Measurements from ENCODE around the gene CASP7. TPM values are rescaled to one million over a fixed set of nuclear protein-coding genes. Genes with fewer than 3 reads are reported as not detected.

Gene CASP7
- total and polyA plus RNA-seq, 10 of the 15 experiments (the other 5 are each of a cell fraction or from before 2014, with no cell fraction given): 23.7 to 34.4 (median 28.7) TPM

- ChIA-PET CTCF (interaction anchor here (0.8 to 2.1 kb wide), 4 partner anchors 9 to 373 kb away, joined by 3 to 7 read pairs (median 5); no protein-coding TSS in a partner anchor), POLR2A (no interaction called here), RAD21 (ENCODE audit: unreplicated experiment) (no interaction called here), SMC1A (ENCODE audit: uncharacterized antibody, unreplicated experiment) (interaction anchor here (0.5 to 1.2 kb wide), 4 partner anchors 9 to 833 kb away, joined by 3 to 6 read pairs (median 4); no protein-coding TSS in a partner anchor)
- intact Hi-C loops (cut with micrococcal nuclease; ENCODE audit: unreplicated experiment) (no loop called here), in situ Hi-C loops (cut with MboI) (no loop called here)
- Histone ChIP-seq H3K4me2 (ENCODE audit: control insufficient read depth, insufficient read depth) (no peak overlapping the region), H3K36me3 (ENCODE audit: control insufficient read depth in 2 of 2, insufficient read depth in 2 of 2, low read length in 1 of 2) (peaks cover 0 to 26% of the 10 kb centered on the region in 2 experiments; a peak in 1 of 4 replicates), H3K4me3 (no peak overlapping the region), H3K4me1 (ENCODE audit: control insufficient read depth, insufficient read depth, low read length) (no peaks in the 10 kb centered on the region), H3K27ac (ENCODE audit: control insufficient read depth, insufficient read depth) (no peak overlapping the region), H3K27me3 (replicated peaks in 1 of 2; ENCODE audit: control insufficient read depth in 2 of 2, insufficient read depth in 2 of 2, low read length in 1 of 2) (no peaks in the 10 kb centered on the region), H4K20me1 (ENCODE audit: control insufficient read depth, insufficient read depth) (no peaks in the 10 kb centered on the region), H3K9me3 (replicated peaks; ENCODE audit: control insufficient read depth, insufficient read depth, low read length) (no peaks in the 10 kb centered on the region; the same call in 2 of the 3 replicates), H3K79me2 (ENCODE audit: control insufficient read depth, insufficient read depth, low read length) (no peaks in the 10 kb centered on the region), H2AFZ (ENCODE audit: control insufficient read depth, low read depth, low read length) (no peak overlapping the region), H3K9ac (ENCODE audit: control insufficient read depth, insufficient read depth, low read length) (no peak overlapping the region)
- BruUV-seq (replicated peaks): no TSS peak
- DNase-seq (ENCODE audit: low read depth, low spot score) (no peak), ATAC-seq (no peak), FAIRE-seq (no peak)
- no peak for TF ChIP-seq TBL1XR1 (IDR thresholded peaks at IDR 0.05; ENCODE audit: low read depth, low read length)
- TF ChIP-seq NR2C1 (IDR thresholded peaks at IDR 0.05): no peak
- no peak for TF ChIP-seq ATF7 (IDR thresholded peaks at IDR 0.05; ENCODE audit: low read depth)
- TF ChIP-seq JUNB (IDR thresholded peaks at IDR 0.05): no peak
- TF ChIP-seq FOS (IDR thresholded peaks at IDR 0.05; ENCODE audit: borderline replicate concordance, extremely low read depth, insufficient read length): no peak
- TF ChIP-seq FOXK2 (IDR thresholded peaks at IDR 0.05): no peak
- TF ChIP-seq ZBED1 (IDR thresholded peaks at IDR 0.05; ENCODE audit: borderline replicate concordance): no peak
- no peak for TF ChIP-seq SRF (IDR thresholded peaks at IDR 0.05; ENCODE audit: low read depth in 2 of 2, low read length in 2 of 2)
- WGBS (ENCODE audit: insufficient coverage, insufficient replicate concordance, low lambda C conversion rate, missing lambda C conversion rate): 63% methylated on average over 4 of the region's 4 CpGs
These were observed 53.3 kb downstream of the CASP7 start for GRCh38 chr10:113732966-113733365.

GRCh38 chr10:113733635-113734034 is 53.9 kb downstream of the CASP7 start:
- POLR2A ChIA-PET: no interaction called here
- SMC1A ChIA-PET (ENCODE audit: uncharacterized antibody, unreplicated experiment): interaction anchor here (1.1 kb wide), 1 partner anchor 10 kb away, joined by 3 read pairs; no protein-coding TSS in a partner anchor
- Histone ChIP-seq H3K4me3 (no peak overlapping the region), H4K20me1 (ENCODE audit: control insufficient read depth, insufficient read depth) (no peaks in the 10 kb centered on the region), H3K4me2 (ENCODE audit: control insufficient read depth, insufficient read depth) (no peak overlapping the region), H3K79me2 (ENCODE audit: control insufficient read depth, insufficient read depth, low read length) (no peaks in the 10 kb centered on the region), H2AFZ (ENCODE audit: control insufficient read depth, low read depth, low read length) (no peak overlapping the region), H3K36me3 (ENCODE audit: control insufficient read depth in 2 of 2, insufficient read depth in 2 of 2, low read length in 1 of 2) (peaks cover 0 to 19% of the 10 kb centered on the region in 2 experiments; a peak in 1 of 4 replicates), H3K27ac (ENCODE audit: control insufficient read depth, insufficient read depth) (no peak overlapping the region), H3K9me3 (replicated peaks; ENCODE audit: control insufficient read depth, insufficient read depth, low read length) (no peaks in the 10 kb centered on the region; the same call in 2 of the 3 replicates), H3K4me1 (ENCODE audit: control insufficient read depth, insufficient read depth, low read length) (no peaks in the 10 kb centered on the region), H3K27me3 (replicated peaks in 1 of 2; ENCODE audit: control insufficient read depth in 2 of 2, insufficient read depth in 2 of 2, low read length in 1 of 2) (no peaks in the 10 kb centered on the region), H3K9ac (ENCODE audit: control insufficient read depth, insufficient read depth, low read length) (no peak overlapping the region)
- intact Hi-C loops (cut with micrococcal nuclease; ENCODE audit: unreplicated experiment): no loop called here
- no peak for TF ChIP-seq TBL1XR1 (IDR thresholded peaks at IDR 0.05; ENCODE audit: low read depth, low read length)
- no peak for TF ChIP-seq TCF3 (IDR thresholded peaks at IDR 0.05; ENCODE audit: borderline replicate concordance, insufficient read depth, low read depth, low read length)
- no peak for TF ChIP-seq SREBF1 (IDR thresholded peaks at IDR 0.05; ENCODE audit: low read length)
- TF ChIP-seq GATAD2B (conservative IDR thresholded peaks at IDR 0.05; ENCODE audit: low read depth): no peak
- no peak for TF ChIP-seq RAD21 (IDR thresholded peaks at IDR 0.05; ENCODE audit: insufficient read depth, low read depth, low read length)
- TF ChIP-seq RFX5 (IDR thresholded peaks at IDR 0.05; ENCODE audit: low read depth, low read length): no peak
- TF ChIP-seq HCFC1 (IDR thresholded peaks at IDR 0.05; ENCODE audit: low read length): no peak
- no peak for DNase-seq (ENCODE audit: low read depth, low spot score)
- in situ Hi-C loops (cut with MboI): no loop called here
- RAD21 ChIA-PET (ENCODE audit: unreplicated experiment): no interaction called here
- BruUV-seq (replicated peaks): no TSS peak
- CTCF ChIA-PET: interaction anchor here (0.8 to 2.1 kb wide), 4 partner anchors 8 to 373 kb away, joined by 3 to 7 read pairs (median 5); no protein-coding TSS in a partner anchor
- ATAC-seq: no peak
- over 99% methylated on average over 4 of the region's 4 CpGs for WGBS (ENCODE audit: insufficient coverage, insufficient replicate concordance, low lambda C conversion rate, missing lambda C conversion rate)
- no peak for FAIRE-seq
